GM23338 (cell line): ENCODE results near the gene ZNF805. TPM values are rescaled to one million over a fixed set of nuclear protein-coding genes. Genes with fewer than 3 reads are reported as not detected.

Source experiments
- ATAC-seq: fragments of 200-7000 bp; cut with Tn5 transposase; 3 replicates; pipeline ENCODE4 v1.9.1; 2020
- DNase-seq: peaks from one replicate; pipeline ENCODE4 v3.0.0-alpha.2; 2015; ENCODE audit warnings: low spot score
- H2AFZ ChIP-seq: fragments of 200-600 bp; sonication (generic); 2 replicates; pipeline ENCODE4 v1.8.0; 2016; ENCODE audit warnings: antibody characterized with exemption, mild to moderate bottlenecking, moderate library complexity
- H3F3A ChIP-seq: fragments of 200-600 bp; sonication (generic); replicated peaks from 2 replicates; pipeline ENCODE4 v1.8.0; 2017; ENCODE audit warnings: antibody characterized with exemption, mixed run types, low read depth
- H3K27ac ChIP-seq: fragments of 200-600 bp; sonication (generic); 2 replicates; pipeline ENCODE4 v1.6.1; 2016; ENCODE audit warnings: low read depth
- H3K27me3 ChIP-seq: fragments of 200-600 bp; sonication (generic); 2 replicates; pipeline ENCODE4 v1.8.0; 2016; ENCODE audit warnings: mild to moderate bottlenecking, mixed run types, moderate library complexity; ENCODE audit not compliant: insufficient read depth
- H3K36me3 ChIP-seq: fragments of 200-600 bp; sonication (generic); 2 replicates; pipeline ENCODE4 v1.8.0; 2016; ENCODE audit warnings: mild to moderate bottlenecking; ENCODE audit not compliant: insufficient read depth
- H3K4me1 ChIP-seq: fragments of 200-600 bp; sonication (generic); 2 replicates; pipeline ENCODE4 v1.8.0; 2016; ENCODE audit warnings: mild to moderate bottlenecking, moderate library complexity; ENCODE audit not compliant: insufficient read depth
- H3K4me2 ChIP-seq: fragments of 200-600 bp; sonication (generic); 2 replicates; pipeline ENCODE4 v1.7.1; 2017; ENCODE audit warnings: mixed run types
- H3K4me3 ChIP-seq: fragments of 200-600 bp; sonication (generic); 2 replicates; pipeline ENCODE4 v1.6.1; 2016; ENCODE audit warnings: mixed run types
- H3K79me2 ChIP-seq: fragments of 200-600 bp; sonication (generic); replicated peaks from 2 replicates; pipeline ENCODE4 v1.8.0; 2017; ENCODE audit warnings: mild to moderate bottlenecking; ENCODE audit not compliant: insufficient read depth
- H3K9me2 ChIP-seq: fragments of 200-600 bp; sonication (generic); 2 replicates; pipeline ENCODE4 v1.8.0; 2017; ENCODE audit not compliant: insufficient read depth
- H4K20me1 ChIP-seq: fragments of 200-600 bp; sonication (generic); replicated peaks from 2 replicates; pipeline ENCODE4 v1.8.0; 2017; ENCODE audit warnings: mild to moderate bottlenecking; ENCODE audit not compliant: insufficient read depth
- H3K27ac Mint-ChIP-seq: 2 replicates; pipeline ENCODE4 v1.8.0; 2020; ENCODE audit warnings: inconsistent platforms, mild to moderate bottlenecking, moderate library complexity, mixed read lengths
- H3K27me3 Mint-ChIP-seq: 3 replicates; pipeline ENCODE4 v1.8.0; 2022; ENCODE audit warnings: low read depth, mild to moderate bottlenecking, moderate library complexity, mixed read lengths, inconsistent platforms; ENCODE audit not compliant: insufficient read depth, poor library complexity
- H3K36me3 Mint-ChIP-seq: 3 replicates; pipeline ENCODE4 v1.8.0; 2021; ENCODE audit warnings: low read depth, mild to moderate bottlenecking, inconsistent platforms, moderate library complexity, mixed read lengths
- H3K4me1 Mint-ChIP-seq: 3 replicates; pipeline ENCODE4 v1.8.0; 2020; ENCODE audit warnings: mild to moderate bottlenecking, inconsistent platforms, mixed read lengths
- H3K4me3 Mint-ChIP-seq: 3 replicates; pipeline ENCODE4 v1.8.0; 2021; ENCODE audit warnings: moderate library complexity, mild to moderate bottlenecking, inconsistent platforms, mixed read lengths
- H3K9me3 Mint-ChIP-seq: 3 replicates; pipeline ENCODE4 v1.8.0; 2020; ENCODE audit warnings: moderate library complexity, mild to moderate bottlenecking, inconsistent platforms, mixed read lengths
- CREB1 ChIP-seq: fragments of 250-450 bp; sonication (Bioruptor Pico); IDR thresholded peaks from 2 replicates; pipeline ENCODE4 v1.5.0; 2020; ENCODE audit warnings: low read depth, mild to moderate bottlenecking, moderate library complexity
- CTCF ChIP-seq, 2 experiments: fragments of 200-600 bp in 1 of 2; sonication (generic) in 1 of 2; conservative IDR thresholded peaks; 2 replicates each; pipeline versions ENCODE4 v1.5.1 to v1.6.1; 2016 to 2017; ENCODE audit warnings: antibody characterized with exemption in 2 of 2, low read depth in 2 of 2, mild to moderate bottlenecking in 2 of 2, moderate library complexity in 1 of 2
- ETS1 ChIP-seq: IDR thresholded peaks from 2 replicates; pipeline ENCODE4 v1.6.1; 2016; ENCODE audit warnings: antibody characterized with exemption
- EZH2 ChIP-seq: fragments of 200-600 bp; sonication (generic); IDR thresholded peaks from one replicate; pipeline ENCODE4 v1.8.0; 2017; ENCODE audit warnings: antibody characterized with exemption, mild to moderate bottlenecking, low read depth; ENCODE audit not compliant: unreplicated experiment
- EZH2phosphoT487 ChIP-seq: fragments of 200-600 bp; sonication (generic); IDR thresholded peaks from one replicate; pipeline ENCODE4 v1.8.1; 2018; ENCODE audit warnings: antibody characterized with exemption; ENCODE audit not compliant: unreplicated experiment
- JUNB ChIP-seq: IDR thresholded peaks from one replicate; pipeline ENCODE4 v1.6.1; 2016; ENCODE audit warnings: antibody characterized with exemption; ENCODE audit not compliant: unreplicated experiment
- NANOG ChIP-seq: IDR thresholded peaks from 2 replicates; pipeline ENCODE4 v1.6.1; 2016; ENCODE audit warnings: antibody characterized with exemption, borderline replicate concordance
- POLR2AphosphoS5 ChIP-seq: IDR thresholded peaks from 2 replicates; pipeline ENCODE4 v1.6.1; 2016; ENCODE audit warnings: antibody characterized with exemption, low read depth
- REST ChIP-seq: IDR thresholded peaks from one replicate; pipeline ENCODE4 v1.6.1; 2018; ENCODE audit warnings: antibody characterized with exemption; ENCODE audit not compliant: unreplicated experiment
- STAT1 ChIP-seq: IDR thresholded peaks from one replicate; pipeline ENCODE4 v1.6.1; 2016; ENCODE audit warnings: antibody characterized with exemption; ENCODE audit not compliant: unreplicated experiment
- ZNF114 ChIP-seq: fragments of 250-450 bp; sonication (Bioruptor Pico); IDR thresholded peaks from 2 replicates; pipeline ENCODE4 v1.5.0; 2020; ENCODE audit warnings: mild to moderate bottlenecking, moderate library complexity
- ZNF331 ChIP-seq: fragments of 250-450 bp; sonication (Bioruptor Pico); IDR thresholded peaks from 2 replicates; pipeline ENCODE4 v1.5.0; 2020; ENCODE audit warnings: low read depth, mild to moderate bottlenecking, moderate library complexity
- ZNF462 ChIP-seq: fragments of 250-450 bp; sonication (Bioruptor Pico); IDR thresholded peaks from 2 replicates; pipeline ENCODE4 v1.5.0; 2020; ENCODE audit warnings: mild to moderate bottlenecking, moderate library complexity
- polyA plus RNA-seq: library from polyadenylated mRNA; unstranded; fragments of >200 nt; fragmentation: Nextera tagmentation; extraction: Ambion mirVana; gene quantifications from 2 replicates; pipeline ENCODE4 v1.2.1, GENCODE V29; 2016
- total RNA-seq: library from RNA; depleted of rRNA; stranded (reverse); fragments of >200 nt; shearing (Covaris generic); gene quantifications from 2 replicates; pipeline ENCODE4 v1.2.3, GENCODE V29; 2014

ZNF805 gene
- total and polyA plus RNA-seq, 2 experiments from 2014 or later, result 1.7 to 19.0 TPM

- no peak overlapping the region for H3K4me3 Mint-ChIP-seq
- Histone ChIP-seq H3K4me1 (peaks cover 10% of the 10 kb centered on the region; the same call in 1 of the 2 replicates), H3K9me2 (no peaks in the 10 kb centered on the region), H3K4me3 (no peak overlapping the region), H3K27me3 (no peaks in the 10 kb centered on the region), H3K79me2 (no peaks in the 10 kb centered on the region), H3K27ac (no peak overlapping the region), H2AFZ (no peak overlapping the region), H3K36me3 (no peaks in the 10 kb centered on the region), H4K20me1 (no peaks in the 10 kb centered on the region), H3K4me2 (no peak overlapping the region), H3F3A (no peaks in the 10 kb centered on the region)
- TF ChIP-seq EZH2 (no peak), CTCF (conservative IDR thresholded peaks at IDR 0.05; ENCODE audit: low read depth in 2 of 2) (no peak), CREB1 (CRISPR knock-in tag) (no peak), NANOG (no peak), POLR2AphosphoS5 (no peak), JUNB (no peak), REST (no peak), EZH2phosphoT487 (no peak), ETS1 (no peak), STAT1 (no peak), ZNF462 (CRISPR knock-in tag) (no peak), ZNF331 (CRISPR knock-in tag) (no peak), ZNF114 (CRISPR knock-in tag) (no peak)
- ATAC-seq (no peak), DNase-seq (peak; percentile 6)
- H3K9me3 Mint-ChIP-seq, result no peaks in the 10 kb centered on the region
- H3K27ac Mint-ChIP-seq, result no peak overlapping the region
- H3K4me1 Mint-ChIP-seq, result peaks cover 22% of the 10 kb centered on the region
- no peaks in the 10 kb centered on the region for H3K27me3 Mint-ChIP-seq
- no peaks in the 10 kb centered on the region for H3K36me3 Mint-ChIP-seq
Observed at GRCh38 chr19:57267291-57267690, 26.9 kb downstream of the ZNF805 start.
